Measurements from ENCODE around the gene STMND1.

The STMND1 gene

GRCh38 chr6:17167327-17167979 is 65.6 kb downstream of the STMND1 start:
- DNase-seq, result no peak

DNA sequence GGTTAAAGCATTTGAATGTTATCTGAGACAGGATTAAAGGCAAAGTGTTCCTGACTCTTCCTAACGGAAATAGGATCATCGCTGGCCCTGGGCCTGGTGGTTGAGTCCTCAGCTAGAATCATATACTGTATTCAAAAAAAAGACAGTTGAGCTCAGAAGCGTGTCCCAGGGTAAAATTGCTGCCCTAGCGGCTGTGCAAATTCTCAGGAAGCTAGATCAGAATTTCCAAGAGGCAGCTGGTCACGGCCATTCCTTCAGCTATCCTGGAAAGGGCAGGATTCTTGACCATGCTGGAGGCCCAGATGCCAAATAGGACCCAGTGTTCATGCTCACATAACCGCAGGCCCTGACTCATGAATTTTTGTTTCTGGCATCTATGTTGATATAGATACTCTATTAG is 67.4 kb downstream of the STMND1 start:
- DNase-seq, result no peak

- no peak for DNase-seq
Measured at GRCh38 chr6:17169711-17170110, 67.9 kb downstream of the STMND1 start.

DNA sequence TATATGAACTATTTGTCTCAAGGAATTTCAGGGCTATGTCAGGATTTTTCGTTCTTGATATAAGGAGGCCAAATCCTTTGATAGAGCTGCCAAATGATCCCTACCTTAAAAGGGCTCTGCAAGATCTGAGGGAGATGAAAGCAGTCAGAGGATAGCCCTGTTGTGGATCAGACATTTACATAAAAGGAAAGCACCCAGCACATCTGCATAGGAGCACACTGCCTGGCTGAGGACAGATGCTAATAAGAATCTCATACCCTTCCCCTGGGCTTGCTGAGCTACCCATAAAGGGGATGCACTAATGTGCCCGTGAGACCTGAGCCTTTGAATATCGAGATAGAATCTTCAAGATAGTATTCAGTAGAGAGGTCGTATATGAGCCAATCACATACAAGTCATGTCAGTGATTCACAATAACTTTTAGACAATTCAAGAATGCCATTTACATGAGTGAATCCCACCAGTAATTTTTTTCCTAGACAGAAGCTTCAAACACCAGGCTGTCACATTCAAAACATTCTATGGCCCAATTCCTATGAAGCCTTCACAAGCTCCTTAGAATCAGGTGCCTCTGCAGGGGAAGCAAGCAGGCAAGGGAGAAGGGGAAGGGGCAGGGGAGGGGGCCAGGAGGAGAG is 71.1 kb downstream of the STMND1 start:
- DNase-seq, result no peak

GRCh38 chr6:17178326-17178725 is 76.5 kb downstream of the STMND1 start:
- DNase-seq, result no peak

DNA sequence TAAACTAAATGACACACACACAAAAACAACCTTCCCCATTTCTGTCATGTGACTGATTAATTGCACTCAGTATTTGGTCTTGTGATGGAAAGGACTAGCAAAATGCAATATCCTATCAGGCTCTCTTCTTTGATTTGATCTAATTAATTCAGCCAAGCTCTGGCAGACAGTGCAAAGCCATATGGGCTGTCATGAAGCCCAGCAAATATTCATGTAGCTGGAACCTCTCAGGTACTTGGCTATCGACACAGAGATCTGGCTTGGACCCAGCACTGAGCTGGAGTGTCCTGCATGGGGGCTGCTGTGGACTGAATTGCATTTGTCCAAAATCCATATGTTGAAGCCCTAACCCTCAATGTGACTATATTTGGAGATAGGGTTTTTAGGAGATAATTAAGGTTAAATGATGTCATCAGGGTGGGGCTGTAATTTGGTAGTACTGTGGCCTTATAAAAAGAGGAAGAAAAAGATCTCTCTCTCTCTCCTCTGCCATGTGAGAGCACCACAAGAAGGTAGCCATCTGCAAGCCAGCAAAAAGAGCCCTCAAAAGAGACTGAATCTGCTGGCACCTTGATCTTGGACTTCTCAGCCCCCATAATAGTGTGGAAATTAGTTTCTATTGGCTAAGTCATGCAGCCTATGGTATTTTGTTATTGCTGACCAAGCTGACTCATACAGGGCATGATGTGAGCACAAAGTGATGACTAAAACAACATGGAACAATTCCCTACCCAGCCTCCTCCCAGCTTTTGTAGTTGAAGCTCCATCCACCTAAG is 77.1 kb downstream of the STMND1 start:
- DNase-seq, result no peak

DNA sequence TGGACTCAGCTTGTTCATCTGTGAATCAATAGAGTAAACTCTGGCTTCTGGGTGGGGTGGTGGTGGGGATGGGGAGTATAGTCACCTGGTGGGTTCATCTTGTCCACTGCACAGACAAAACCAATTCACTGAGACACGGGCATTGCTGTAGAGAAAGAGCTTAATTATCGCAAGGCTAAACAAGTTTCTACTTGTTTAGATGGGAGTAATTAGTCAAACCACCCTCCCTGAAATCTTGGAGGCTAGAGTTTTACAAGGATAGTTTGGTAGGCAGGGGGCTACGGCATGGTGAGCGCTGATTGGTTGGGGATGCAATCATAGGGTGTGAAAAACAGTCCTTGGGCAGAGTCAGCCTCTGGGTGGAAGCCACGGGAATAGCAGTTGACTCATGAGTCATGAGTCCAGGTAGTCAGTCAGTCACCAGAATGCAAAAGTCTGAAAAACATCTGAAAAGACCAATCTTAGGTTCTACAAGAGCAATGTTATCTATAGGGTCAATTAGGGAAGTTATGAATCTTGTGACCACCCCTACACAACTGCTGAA is 77.8 kb downstream of the STMND1 start:
- DNase-seq, result no peak

All from CD4-positive, alpha-beta T cell treated with Interleukin-10 for 1 hour (primary cell).